ENCODE data around the gene RYR1.

GRCh38 chr19:38437917-38438316, 4.4 kb downstream of the RYR1 start:
- TF ChIP-seq RAD21 (IDR thresholded peaks at IDR 0.05 in 1 of 2, conservative IDR thresholded peaks at IDR 0.05 in 1 of 2; ENCODE audit: low read depth in 2 of 2, low read length in 2 of 2) (no peak), TEAD4 (IDR thresholded peaks at IDR 0.05; ENCODE audit: low read depth, low read length) (no peak), CTCF (IDR thresholded peaks at IDR 0.05; ENCODE audit: control extremely low read depth in 1 of 3, insufficient read depth in 1 of 3, low read depth in 1 of 3, low read length in 3 of 3) (no peak), ATF3 (IDR thresholded peaks at IDR 0.05; ENCODE audit: insufficient read depth, low read depth, low read length) (no peak)
